Cardiac muscle cell (in vitro differentiated cells and primary cell): ENCODE measurements around the gene MIGA1. TPM values are rescaled to one million over a fixed set of nuclear protein-coding genes. Genes with fewer than 3 reads are reported as not detected.
"Not testable (repeated sequence)": the region's sequence is repeated elsewhere in the genome, so short reads cannot be mapped to it uniquely, and the experiment has no call there.

Experiments used
- DNase-seq, 2 donors: peaks; one replicate each; pipeline versions ENCODE4 v3.0.0 to v3.0.0-alpha.2; 2010 to 2017; ENCODE audit warnings: low read depth in 1 of 2, low spot score in 1 of 2
- H3K27ac ChIP-seq: fragments of 200-600 bp; sonication (generic); 2 replicates; pipeline ENCODE4 v1.5.1; 2016
- H3K27me3 ChIP-seq: fragments of 200-600 bp; sonication (generic); 2 replicates; pipeline ENCODE4 v1.6.0; 2016; ENCODE audit warnings: control low read depth
- H3K36me3 ChIP-seq: fragments of 200-600 bp; sonication (generic); 2 replicates; pipeline ENCODE4 v1.5.1; 2016; ENCODE audit warnings: control low read depth
- H3K4me1 ChIP-seq: fragments of 200-600 bp; sonication (generic); 2 replicates; pipeline ENCODE4 v1.8.1; 2017; ENCODE audit warnings: low read depth, mild to moderate bottlenecking, mixed run types
- H3K4me3 ChIP-seq: fragments of 200-600 bp; sonication (generic); 2 replicates; pipeline ENCODE4 v1.5.1; 2016; ENCODE audit warnings: mild to moderate bottlenecking
- H3K9me3 ChIP-seq: fragments of 200-600 bp; sonication (generic); 2 replicates; pipeline ENCODE4 v1.5.1; 2017; ENCODE audit warnings: low read depth, mild to moderate bottlenecking, control low read depth
- CTCF ChIP-seq: IDR thresholded peaks from 2 replicates; pipeline ENCODE4 v1.5.1; 2012; ENCODE audit warnings: low read depth, mild to moderate bottlenecking, low read length
- polyA plus RNA-seq: library from polyadenylated mRNA; unstranded; fragments of >200 nt; fragmentation: Nextera tagmentation; extraction: Ambion mirVana; gene quantifications from 2 replicates; pipeline ENCODE4 v1.2.1, GENCODE V29; 2016
- total RNA-seq: library from RNA; depleted of rRNA; stranded (reverse); fragments of >200 nt; gene quantifications from 2 replicates; pipeline ENCODE4 v1.2.3, GENCODE V29; 2016

The MIGA1 gene
- total and polyA plus RNA-seq, 2 experiments from 2014 or later = 4.9 to 7.5 TPM

GRCh38 chr1:77824694-77825093 is 45.2 kb downstream of the MIGA1 start:
- DNase-seq = no peak
- H3K4me1 ChIP-seq = peaks cover under 1% of the 10 kb centered on the region
- H3K27ac ChIP-seq = no peak overlapping the region
- H3K9me3 ChIP-seq = no peaks in the 10 kb centered on the region
- no peak for TF ChIP-seq CTCF
- H3K4me3 ChIP-seq = no peak overlapping the region
- no peaks in the 10 kb centered on the region for H3K36me3 ChIP-seq
- no peaks in the 10 kb centered on the region for H3K27me3 ChIP-seq

GRCh38 chr1:77825131-77825709 is 45.8 kb downstream of the MIGA1 start:
- peaks cover 6% of the 10 kb centered on the region for H3K4me1 ChIP-seq

GRCh38 chr1:77826851-77827250 is 47.4 kb downstream of the MIGA1 start:
- not testable (repeated sequence) for H3K9me3 ChIP-seq, H3K27ac ChIP-seq, H3K27me3 ChIP-seq, H3K36me3 ChIP-seq, H3K4me3 ChIP-seq, DNase-seq
- H3K4me1 ChIP-seq = peaks cover 22% of the 10 kb centered on the region

More at GRCh38 chr1:77825131-77825709, 45.8 kb downstream of the MIGA1 start:
- Histone ChIP-seq H3K36me3 (no peaks in the 10 kb centered on the region), H3K27me3 (no peaks in the 10 kb centered on the region), H3K9me3 (no peaks in the 10 kb centered on the region), H3K4me3 (no peak overlapping the region), H3K27ac (no peak overlapping the region)
- DNase-seq = peak; percentile 74 to 92
- peak; percentile 41 for TF ChIP-seq CTCF

DNA sequence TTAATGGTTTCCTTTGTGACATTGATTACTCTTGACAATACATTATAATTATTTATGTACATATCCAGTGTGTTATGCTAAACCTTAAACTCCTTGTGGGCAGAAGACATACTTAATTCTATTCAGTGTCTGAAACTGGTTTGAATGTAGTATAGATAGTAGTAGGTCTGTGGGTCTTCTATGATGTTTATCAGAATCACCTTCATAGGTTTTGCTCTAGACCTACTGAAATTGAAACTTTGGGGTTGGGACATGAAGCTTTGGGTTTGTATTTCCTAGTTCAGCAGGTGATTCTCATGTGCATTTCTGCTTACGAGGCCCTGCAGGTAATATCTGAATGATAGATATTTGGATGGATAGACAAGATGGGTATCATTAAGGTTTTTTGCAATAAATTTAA is 48.6 kb downstream of the MIGA1 start:
- no peak for TF ChIP-seq CTCF
- Histone ChIP-seq H3K4me3 (no peak overlapping the region), H3K27me3 (no peaks in the 10 kb centered on the region), H3K9me3 (no peaks in the 10 kb centered on the region), H3K27ac (no peak overlapping the region), H3K36me3 (no peaks in the 10 kb centered on the region), H3K4me1 (peaks cover 35% of the 10 kb centered on the region)
- no peak for DNase-seq

DNA sequence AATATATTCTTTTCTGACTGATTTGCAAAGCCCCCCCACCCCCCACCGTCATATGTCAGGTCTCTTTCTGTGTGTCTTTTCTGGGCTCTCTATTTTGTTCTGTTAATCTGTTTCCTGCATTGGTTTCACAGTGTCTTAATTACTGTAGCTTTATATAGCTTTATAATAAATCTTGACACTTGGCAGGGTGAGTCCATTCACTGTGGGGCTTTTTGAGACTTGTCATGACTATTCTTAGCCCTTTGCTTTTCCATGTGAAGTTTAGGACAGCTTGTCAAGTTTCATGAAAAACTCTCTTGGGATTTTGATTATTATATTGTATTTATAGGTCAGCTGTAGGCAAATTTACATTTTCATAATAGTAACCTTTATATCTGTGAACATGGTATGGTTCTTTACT is 50.4 kb downstream of the MIGA1 start:
- no peaks in the 10 kb centered on the region for H3K36me3 ChIP-seq
- no peak overlapping the region for H3K4me3 ChIP-seq
- no peak for DNase-seq
- H3K27me3 ChIP-seq = no peaks in the 10 kb centered on the region
- no peaks in the 10 kb centered on the region for H3K9me3 ChIP-seq
- peaks cover 50% of the 10 kb centered on the region for H3K4me1 ChIP-seq
- no peak for TF ChIP-seq CTCF
- H3K27ac ChIP-seq = peak overlapping the region; percentile 73

DNA sequence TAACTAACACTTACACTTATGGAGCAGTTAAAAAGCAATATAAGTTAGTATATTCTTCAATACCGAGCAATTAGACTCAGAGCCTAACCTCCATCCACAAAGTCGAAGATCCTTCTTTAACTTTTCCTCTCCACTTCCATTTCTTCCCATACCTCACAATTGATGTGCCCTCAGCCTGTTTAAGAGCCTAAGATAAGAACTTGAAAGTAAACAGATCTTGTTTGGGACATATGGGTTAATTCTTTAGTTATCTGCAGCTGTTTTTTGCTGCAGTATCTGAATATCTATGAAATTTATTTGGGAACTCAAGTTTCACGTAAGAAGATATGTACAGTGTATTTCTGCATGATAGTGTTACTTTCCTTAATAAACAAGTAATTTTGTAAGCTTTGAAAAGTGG is 51.5 kb downstream of the MIGA1 start:
- TF ChIP-seq CTCF = no peak
- Histone ChIP-seq H3K36me3 (no peaks in the 10 kb centered on the region), H3K27ac (peak overlapping the region; percentile 73), H3K4me1 (peaks cover 58% of the 10 kb centered on the region), H3K27me3 (no peaks in the 10 kb centered on the region), H3K9me3 (no peaks in the 10 kb centered on the region), H3K4me3 (no peak overlapping the region)
- peak in 1 of 2 donors; percentile 32 for DNase-seq
